OCI-LY3 (cell line): ENCODE measurements around the gene LMO1.
A peak's percentile ranks its signal among the peaks of the same experiment; 100 is the strongest.

ENCODE experiments used
- H2AFZ ChIP-seq: fragments of 200-600, 300-600 bp; shearing (Covaris generic); 2 replicates; pipeline ENCODE4 v1.6.0; 2014; ENCODE audit warnings: antibody characterized with exemption, low read depth, low read length
- H3K27ac ChIP-seq: fragments of 200-600, 300-600 bp; sonication (generic); 2 replicates; pipeline ENCODE4 v1.5.1; 2014; ENCODE audit warnings: mild to moderate bottlenecking, low read length, moderate library complexity, mixed read lengths
- H3K27me3 ChIP-seq: fragments of 200-600, 300-600 bp; sonication (generic); 2 replicates; pipeline ENCODE4 v1.6.1; 2014; ENCODE audit warnings: low read depth, low read length, mixed read lengths
- H3K36me3 ChIP-seq: fragments of 200-600, 300-600 bp; sonication (generic); replicated peaks from 2 replicates; pipeline ENCODE3; 2014; ENCODE audit warnings: low read depth, low read length, mixed read lengths
- H3K4me1 ChIP-seq: fragments of 300-600, 200-600 bp; sonication (generic); 2 replicates; pipeline ENCODE4 v1.6.1; 2014; ENCODE audit warnings: low read length, mixed read lengths
- H3K4me2 ChIP-seq: fragments of 200-600, 300-600 bp; sonication (generic); 2 replicates; pipeline ENCODE4 v1.6.1; 2014; ENCODE audit warnings: low read length, mixed read lengths
- H3K4me3 ChIP-seq: fragments of 300-600, 200-600 bp; sonication (generic); 2 replicates; pipeline ENCODE4 v1.5.1; 2014; ENCODE audit warnings: antibody characterized with exemption, mild to moderate bottlenecking, low read length, moderate library complexity
- H3K79me2 ChIP-seq: fragments of 300-600, 200-600 bp; shearing (Covaris generic); 2 replicates; pipeline ENCODE4 v1.6.1; 2014; ENCODE audit warnings: mild to moderate bottlenecking, low read length, mixed read lengths
- H3K9ac ChIP-seq: fragments of 300-600, 200-600 bp; shearing (Covaris generic); 2 replicates; pipeline ENCODE4 v1.6.0; 2014; ENCODE audit warnings: mild to moderate bottlenecking, low read length, moderate library complexity
- H3K9me3 ChIP-seq: fragments of 200-600, 300-600 bp; shearing (Covaris generic); 2 replicates; pipeline ENCODE4 v1.6.1; 2014; ENCODE audit warnings: low read length, mixed read lengths; ENCODE audit not compliant: insufficient read depth
- H4K20me1 ChIP-seq: fragments of 200-600, 300-600 bp; sonication (generic); 2 replicates; pipeline ENCODE4 v1.6.1; 2016; ENCODE audit warnings: low read length, mixed read lengths; ENCODE audit not compliant: insufficient read depth
- CTCF ChIP-seq: fragments of 200-600, 300-600 bp; sonication (generic); IDR thresholded peaks from 2 replicates; pipeline ENCODE4 v1.5.1; 2014; ENCODE audit warnings: antibody characterized with exemption, low read length, low read depth
- EZH2phosphoT487 ChIP-seq: fragments of 200-600 bp; shearing (Covaris generic); IDR thresholded peaks from 2 replicates; pipeline ENCODE4 v1.6.1; 2018; ENCODE audit warnings: antibody characterized with exemption, mixed run types, low read depth

The LMO1 gene

GRCh38 chr11:8217926-8218325, 45.8 kb downstream of the LMO1 start:
- H3K79me2 ChIP-seq = no peaks in the 10 kb centered on the region
- H3K27ac ChIP-seq = no peak overlapping the region
- H3K27me3 ChIP-seq = no peaks in the 10 kb centered on the region
- H3K4me2 ChIP-seq = no peak overlapping the region
- H3K9ac ChIP-seq = no peak overlapping the region
- TF ChIP-seq EZH2phosphoT487 (no peak), CTCF (no peak)
- no peak overlapping the region for H2AFZ ChIP-seq
- no peaks in the 10 kb centered on the region for H3K36me3 ChIP-seq
- H3K9me3 ChIP-seq = no peaks in the 10 kb centered on the region
- no peaks in the 10 kb centered on the region for H4K20me1 ChIP-seq
- H3K4me3 ChIP-seq = no peak overlapping the region
- no peaks in the 10 kb centered on the region for H3K4me1 ChIP-seq

GRCh38 chr11:8217136-8217535, 46.5 kb downstream of the LMO1 start:
- H2AFZ ChIP-seq = no peak overlapping the region
- no peaks in the 10 kb centered on the region for H3K36me3 ChIP-seq
- H3K4me3 ChIP-seq = no peak overlapping the region
- H3K4me1 ChIP-seq = no peaks in the 10 kb centered on the region
- no peak for TF ChIP-seq EZH2phosphoT487
- TF ChIP-seq CTCF = no peak
- no peaks in the 10 kb centered on the region for H3K9me3 ChIP-seq
- no peaks in the 10 kb centered on the region for H4K20me1 ChIP-seq
- H3K27me3 ChIP-seq = no peaks in the 10 kb centered on the region
- no peak overlapping the region for H3K4me2 ChIP-seq
- H3K27ac ChIP-seq = no peak overlapping the region
- no peaks in the 10 kb centered on the region for H3K79me2 ChIP-seq
- H3K9ac ChIP-seq = no peak overlapping the region

GRCh38 chr11:8213376-8213775, 50.3 kb downstream of the LMO1 start:
- Histone ChIP-seq H2AFZ (no peak overlapping the region), H4K20me1 (no peaks in the 10 kb centered on the region), H3K9me3 (no peaks in the 10 kb centered on the region), H3K79me2 (no peaks in the 10 kb centered on the region), H3K36me3 (no peaks in the 10 kb centered on the region), H3K4me2 (no peak overlapping the region), H3K27me3 (no peaks in the 10 kb centered on the region), H3K4me3 (no peak overlapping the region), H3K9ac (no peak overlapping the region), H3K4me1 (peaks cover 8% of the 10 kb centered on the region), H3K27ac (no peak overlapping the region)
- TF ChIP-seq EZH2phosphoT487 (no peak), CTCF (no peak)

- peak overlapping the region; percentile 83 for H2AFZ ChIP-seq
- H4K20me1 ChIP-seq = no peaks in the 10 kb centered on the region
- no peaks in the 10 kb centered on the region for H3K9me3 ChIP-seq
- TF ChIP-seq CTCF (peak; percentile 92), EZH2phosphoT487 (no peak)
- H3K27ac ChIP-seq = no peak overlapping the region
- H3K4me3 ChIP-seq = no peak overlapping the region
- H3K9ac ChIP-seq = peak overlapping the region; percentile 42; the same call in 1 of the 2 replicates
- no peaks in the 10 kb centered on the region for H3K36me3 ChIP-seq
- peaks cover 47% of the 10 kb centered on the region for H3K4me1 ChIP-seq
- no peaks in the 10 kb centered on the region for H3K27me3 ChIP-seq
- H3K4me2 ChIP-seq = 0 out of 2 replicates have a peak overlapping the region, but pooled peaks have one; percentile 15
- no peaks in the 10 kb centered on the region for H3K79me2 ChIP-seq
Observed at GRCh38 chr11:8209208-8209807, 54.4 kb downstream of the LMO1 start.
